ENCODE results near the gene XCR1. TPM values are rescaled to one million over a fixed set of nuclear protein-coding genes. Genes with fewer than 3 reads are reported as not detected.

Gene XCR1
- total and polyA plus RNA-seq, 9 of the 15 experiments (the other 6 are each of a cell fraction or from before 2014, with no cell fraction given) = not detected

GRCh38 chr3:46019707-46020106 lies 7.6 kb downstream of the XCR1 start (continued):
- no peak for TF ChIP-seq HINFP (tag; conservative IDR thresholded peaks at IDR 0.05; ENCODE audit: low read depth)
- TF ChIP-seq GMEB1 (CRISPR knock-in tag; IDR thresholded peaks at IDR 0.05) = no peak
- no peak for TF ChIP-seq POLR2AphosphoS5 (IDR thresholded peaks at IDR 0.05; ENCODE audit: control insufficient read depth, insufficient read depth, low read depth, low read length)
- TF ChIP-seq ZNF318 (IDR thresholded peaks at IDR 0.05; ENCODE audit: borderline replicate concordance in 1 of 2, low read depth in 1 of 2) = no peak
- TF ChIP-seq DIDO1 (tag; IDR thresholded peaks at IDR 0.05; ENCODE audit: low read depth) = no peak
- no peak for TF ChIP-seq DLX4 (CRISPR knock-in tag; IDR thresholded peaks at IDR 0.05)
- TF ChIP-seq NCOA1 (IDR thresholded peaks at IDR 0.05; ENCODE audit: low read depth) = no peak
- TF ChIP-seq ZNF707 (CRISPR knock-in tag; conservative IDR thresholded peaks at IDR 0.05) = no peak
- no peak for TF ChIP-seq IRF9 (tag; IDR thresholded peaks at IDR 0.05)
- no peak for TF ChIP-seq TFAM (CRISPR knock-in tag; conservative IDR thresholded peaks at IDR 0.05)
- TF ChIP-seq ZBTB5 (IDR thresholded peaks at IDR 0.05) = no peak
- TF ChIP-seq MCM3 (IDR thresholded peaks at IDR 0.05) = no peak

All from K562 (cell line).